Measurements from ENCODE around the gene KRTAP4-1.
"Not testable (repeated sequence)": the region's sequence is repeated elsewhere in the genome, so short reads cannot be mapped to it uniquely, and the experiment has no call there.

KRTAP4-1 gene

DNA sequence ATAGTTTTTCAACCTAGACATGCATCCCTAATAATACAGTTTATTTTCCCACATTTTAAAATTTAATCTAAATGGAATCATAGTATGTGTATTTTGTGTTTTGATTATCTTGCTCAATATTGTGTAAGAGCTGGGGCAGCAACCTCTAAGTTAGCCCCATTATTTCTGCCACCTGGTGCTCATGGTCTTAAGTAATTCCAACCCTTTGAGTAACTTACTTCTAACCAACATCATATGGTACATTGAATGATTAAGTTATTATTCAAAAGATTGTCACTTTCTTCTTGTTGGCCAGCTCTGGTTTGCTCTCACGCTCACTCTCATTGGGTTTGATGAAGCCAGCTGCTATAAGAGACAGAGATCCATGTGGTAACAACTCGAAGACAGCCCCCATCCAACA is 12.8 kb downstream of the KRTAP4-1 start:
- DNase-seq: no peak

DNA sequence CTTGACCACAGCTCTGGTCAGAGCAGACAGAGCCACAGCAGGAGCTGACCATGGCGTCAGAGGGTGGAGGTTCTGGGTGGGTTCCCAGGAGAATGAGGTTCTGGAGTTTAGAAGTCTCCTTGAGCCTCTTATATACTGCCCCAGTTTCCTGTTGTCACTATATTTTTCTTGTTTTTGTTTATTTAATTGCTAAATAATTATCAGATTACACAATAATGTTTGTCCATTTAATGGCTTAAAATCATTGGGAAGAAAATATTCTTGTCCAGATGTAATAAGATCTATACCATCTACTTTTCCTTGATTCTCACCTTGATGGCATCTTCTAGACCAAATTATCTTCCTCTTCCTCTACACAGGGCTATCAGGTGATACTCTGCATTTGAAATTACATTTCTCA is 16.6 kb downstream of the KRTAP4-1 start, which contains the start of gene KRTAP4-3:
Gene KRTAP4-3, minus strand, starts transcription at position 101 of the 400 bp plus-strand sequence. Its CDS starts 49 bp downstream, at position 52.
- no peak for DNase-seq

DNA sequence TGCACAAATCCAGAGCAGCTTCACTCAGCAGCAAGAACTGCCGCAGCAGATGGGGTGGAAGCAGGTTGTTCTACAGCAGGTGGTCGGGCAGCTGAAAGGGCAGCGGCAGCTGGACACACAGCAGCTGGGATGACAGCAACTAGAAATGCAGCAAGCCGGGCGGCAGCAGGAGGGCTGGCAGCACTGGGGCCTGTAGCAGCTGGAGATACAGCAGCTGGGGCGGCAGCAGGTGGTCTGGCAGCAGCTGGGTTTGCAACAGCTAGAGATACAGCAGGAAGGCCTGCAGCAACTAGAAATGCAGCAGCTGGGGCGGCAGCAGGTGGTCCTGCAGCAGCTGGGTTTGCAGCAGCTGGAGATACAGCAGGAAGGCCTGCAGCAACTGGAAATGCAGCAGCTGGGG is 17.1 kb downstream of the KRTAP4-1 start:
- DNase-seq: no peak

DNA sequence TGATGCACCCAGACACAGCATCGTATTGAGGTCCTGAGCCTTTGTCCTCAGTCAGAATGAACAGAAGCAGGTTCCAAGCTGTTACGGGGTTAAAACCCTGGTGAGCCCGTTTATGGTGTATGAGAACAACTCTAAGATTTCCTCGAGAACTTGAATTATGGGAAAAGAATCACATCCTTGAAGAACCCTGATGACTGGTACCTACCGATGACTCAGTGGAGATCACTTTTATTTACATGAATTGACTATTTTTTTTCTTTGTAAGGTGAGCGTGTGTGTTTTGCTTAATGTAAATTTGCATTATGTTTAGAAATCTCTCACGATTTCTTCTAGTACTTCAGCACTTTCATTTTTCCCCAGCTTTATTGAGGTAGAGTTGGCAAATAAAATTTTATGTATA is 20.9 kb downstream of the KRTAP4-1 start:
- no peak for DNase-seq

DNA sequence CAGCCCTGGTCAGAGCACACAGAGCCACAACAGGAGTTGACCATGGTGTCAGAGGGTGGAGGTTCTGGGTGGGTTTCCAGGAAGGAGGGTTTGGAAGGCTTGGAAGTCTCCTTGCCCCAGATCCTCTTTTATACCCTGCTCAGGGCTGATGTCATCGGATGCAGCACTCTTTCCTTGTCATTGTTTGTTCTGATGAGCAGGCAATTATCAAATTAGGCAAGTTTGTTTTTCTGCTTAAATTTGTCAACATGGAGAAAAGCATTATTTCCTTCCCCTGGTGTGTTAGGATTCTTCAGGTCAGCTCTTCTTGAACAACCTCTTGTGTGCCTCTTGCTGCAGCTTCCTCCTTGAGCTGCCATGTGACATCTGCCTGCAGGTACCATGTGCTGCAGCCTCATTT is 24.1 kb downstream of the KRTAP4-1 start, which contains the start of gene KRTAP4-4:
Gene KRTAP4-4, minus strand, starts transcription at position 101 of the 400 bp plus-strand sequence. Its CDS starts 57 bp downstream, at position 44.
- no peak for DNase-seq

DNA sequence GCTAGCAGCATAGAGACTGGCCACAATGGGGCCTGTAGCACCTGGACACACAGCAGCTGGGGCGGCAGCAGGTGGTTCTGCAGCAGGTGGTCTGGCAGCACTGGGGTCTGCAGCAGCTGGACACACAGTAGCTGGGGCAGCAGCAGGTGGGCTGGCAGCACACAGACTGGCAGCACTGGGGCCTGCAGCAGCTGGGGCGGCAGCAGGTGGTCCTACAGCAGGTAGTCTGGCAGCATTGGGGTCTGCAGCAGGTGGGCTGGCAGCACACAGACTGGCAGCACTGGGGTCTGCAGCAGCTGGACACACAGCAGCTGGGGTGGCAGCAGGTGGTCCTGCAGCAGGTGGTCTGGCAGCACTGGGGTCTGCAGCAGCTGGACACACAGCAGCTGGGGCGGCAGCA is 24.5 kb downstream of the KRTAP4-1 start:
- not testable (repeated sequence) for DNase-seq

DNA sequence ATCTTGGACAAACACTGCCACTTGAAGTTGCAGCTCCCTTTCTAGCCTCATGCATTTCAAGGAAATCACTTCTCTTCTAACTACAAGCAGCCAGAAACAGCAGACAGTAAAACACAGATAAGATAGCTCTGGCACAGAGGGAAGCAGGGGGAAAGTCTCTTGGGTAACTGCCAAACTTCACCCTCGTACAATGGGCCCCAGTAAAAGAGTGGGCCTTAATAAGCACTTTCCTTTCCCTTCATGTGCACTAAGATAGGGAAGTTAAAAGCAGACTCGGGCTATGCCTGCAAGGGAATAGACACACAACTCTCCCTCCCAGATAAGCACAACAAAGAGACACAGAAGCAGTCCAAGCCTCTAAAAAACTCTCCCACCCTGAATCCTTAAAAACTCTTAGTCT is 30.9 kb downstream of the KRTAP4-1 start:
- DNase-seq: no peak

DNA sequence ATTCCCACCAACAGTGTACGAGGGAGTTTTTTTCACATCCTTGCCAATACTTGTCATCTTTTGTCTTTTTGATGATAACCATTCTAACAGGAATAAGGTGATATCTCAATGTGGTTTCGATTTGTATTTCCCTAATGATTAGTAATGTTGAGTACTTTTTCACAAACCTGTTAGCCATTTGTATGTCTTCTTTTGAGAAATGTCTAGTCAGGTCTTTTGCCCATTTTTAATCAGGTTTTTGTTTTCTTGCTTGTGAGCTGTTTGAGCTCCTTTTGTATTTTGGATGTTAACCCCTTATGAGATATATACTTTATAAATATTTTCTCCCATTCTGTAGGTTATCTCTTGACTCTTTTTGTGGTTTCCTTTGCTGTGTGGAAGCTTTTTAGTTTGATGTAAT is 33.2 kb downstream of the KRTAP4-1 start:
- DNase-seq: no peak

DNA sequence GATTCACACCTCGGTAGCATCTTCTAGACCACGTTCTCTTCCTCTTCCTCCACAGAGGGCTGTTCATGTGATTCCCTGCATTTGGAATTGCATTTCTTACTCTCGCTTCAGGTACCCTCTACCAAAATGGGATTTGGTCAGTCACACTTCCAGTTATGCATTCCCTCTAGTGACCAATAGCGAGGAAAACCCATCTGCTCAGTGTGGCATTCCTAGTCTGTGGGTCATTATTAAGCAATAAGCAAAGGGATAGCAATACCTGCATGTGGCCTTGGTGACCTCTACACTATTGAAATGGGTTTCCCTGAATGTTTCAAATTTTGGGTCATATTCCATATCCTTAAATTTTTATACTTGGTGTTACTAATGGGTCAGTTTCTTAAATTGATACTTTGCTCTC is 34.7 kb downstream of the KRTAP4-1 start:
- no peak for DNase-seq

DNA sequence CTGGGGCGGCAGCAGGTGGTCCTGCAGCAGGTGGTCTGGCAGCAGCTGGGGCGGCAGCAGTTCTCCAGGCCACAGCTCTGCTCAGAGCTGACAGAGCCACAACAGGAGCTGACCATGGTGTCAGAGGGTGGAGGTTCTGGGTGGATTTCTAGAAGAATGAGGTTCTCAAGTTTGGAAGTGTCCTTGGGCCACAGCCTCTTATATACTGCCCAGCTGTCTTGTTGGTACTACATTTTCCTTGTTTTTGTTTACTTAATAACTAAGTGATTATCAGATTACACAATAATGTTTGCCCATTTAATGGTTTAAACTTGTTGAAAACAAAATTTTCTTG is 35.1 kb downstream of the KRTAP4-1 start, which contains the start of gene KRTAP4-5:
Gene KRTAP4-5, minus strand, starts transcription at position 174 of the 334 bp plus-strand sequence. Its CDS starts 58 bp downstream, at position 116.
- no peak for DNase-seq

DNA sequence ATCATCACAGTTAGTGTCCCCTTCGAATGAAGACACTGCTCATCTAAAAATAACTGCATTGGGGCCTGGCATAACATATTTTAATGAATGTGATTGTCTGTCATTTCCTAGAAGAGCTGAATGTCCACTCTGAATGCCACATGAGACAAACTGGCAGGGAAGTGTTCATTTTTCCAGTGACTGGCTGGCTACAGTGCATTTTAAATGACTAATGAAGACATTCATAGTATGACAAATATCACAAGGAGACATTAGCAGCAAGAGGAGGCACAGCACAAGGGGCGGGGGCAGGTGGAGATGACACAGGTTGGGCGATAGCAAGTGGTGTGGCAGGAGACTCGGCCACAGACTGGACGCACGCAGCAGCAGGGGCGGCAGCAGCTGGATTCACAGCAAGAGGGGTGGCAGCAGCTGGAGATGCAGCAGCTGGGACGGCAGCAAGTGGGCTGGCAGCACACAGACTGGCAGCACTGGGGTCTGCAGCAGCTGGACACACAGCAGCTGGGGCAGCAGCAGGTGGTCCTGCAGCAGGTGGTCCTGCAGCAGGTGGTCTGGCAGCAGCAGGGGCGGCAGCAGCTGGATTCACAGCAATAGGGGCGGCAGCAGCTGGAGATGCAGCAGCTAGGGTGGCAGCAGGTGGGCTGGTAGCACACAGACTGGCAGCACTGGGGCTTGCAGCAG is 35.6 kb downstream of the KRTAP4-1 start:
- not testable (repeated sequence) for DNase-seq

DNA sequence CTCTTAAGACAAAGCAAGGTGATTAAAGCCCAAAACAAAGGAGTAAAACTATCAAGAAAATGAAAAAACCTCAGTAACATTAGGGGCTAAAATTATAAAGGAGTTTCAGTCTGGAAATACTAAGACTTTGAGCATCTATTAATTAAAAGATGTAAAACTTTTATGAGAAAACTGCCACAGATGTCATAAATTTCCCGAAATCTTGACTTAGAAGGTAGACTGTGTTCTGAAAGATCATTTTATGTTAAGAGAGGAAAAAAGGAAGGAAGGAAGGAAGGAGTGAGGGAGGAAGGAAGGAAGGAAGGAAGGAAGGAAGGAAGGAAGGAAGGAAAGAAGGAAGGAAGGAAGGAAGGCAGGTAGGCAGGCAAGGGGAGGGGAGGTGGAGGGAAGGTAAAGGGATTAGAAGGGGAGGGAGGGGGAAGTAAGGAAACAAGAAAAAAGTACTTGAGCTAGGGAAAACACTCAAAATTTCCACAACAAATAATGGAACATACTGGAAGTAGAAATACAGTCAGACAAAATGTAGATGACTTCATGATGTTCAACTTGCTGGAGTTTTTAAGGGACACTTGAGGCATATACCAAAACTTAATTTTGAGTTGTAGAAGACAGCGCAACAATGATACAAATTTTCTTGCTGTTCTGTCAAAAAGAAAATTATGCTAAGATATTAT is 37.0 kb downstream of the KRTAP4-1 start:
- DNase-seq: no peak

DNA sequence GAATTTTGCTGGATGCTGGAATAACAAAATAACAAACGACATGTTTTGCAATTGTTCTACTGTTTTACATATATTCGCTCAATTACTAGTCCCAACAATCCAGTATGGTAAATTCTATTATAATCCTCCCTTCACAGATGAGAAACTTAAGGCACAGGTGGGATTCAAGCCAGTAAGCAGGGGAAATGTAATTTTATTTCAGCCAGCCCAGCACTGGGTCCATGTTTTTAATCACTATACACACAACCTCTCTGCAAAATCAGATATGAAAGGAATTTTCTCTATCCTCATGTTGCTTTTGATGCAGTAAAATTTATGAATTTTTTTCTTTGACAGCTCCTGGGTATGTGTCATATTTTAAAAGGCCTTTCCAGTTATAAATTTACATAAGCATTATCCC is 39.5 kb downstream of the KRTAP4-1 start:
- DNase-seq: no peak

DNA sequence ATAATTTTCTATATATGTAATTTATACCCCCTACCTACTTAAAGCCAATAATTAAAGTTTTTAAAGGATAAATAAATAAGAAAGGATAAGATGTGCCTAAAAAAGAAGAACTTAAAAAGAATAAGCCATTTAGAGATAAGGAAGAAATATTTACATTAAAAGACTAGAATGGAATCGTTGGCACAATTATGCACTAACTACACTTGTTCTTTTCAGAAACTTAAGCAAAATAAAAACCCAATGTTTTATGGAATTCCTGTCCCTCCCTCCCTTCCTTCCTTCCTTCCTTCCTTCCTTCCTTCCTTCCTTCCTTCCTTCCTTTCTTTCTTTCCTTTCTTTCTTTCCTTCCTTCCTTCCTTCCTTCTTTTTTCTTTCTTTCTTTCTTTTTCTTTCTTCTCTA is 39.9 kb downstream of the KRTAP4-1 start:
- no peak for DNase-seq

DNA sequence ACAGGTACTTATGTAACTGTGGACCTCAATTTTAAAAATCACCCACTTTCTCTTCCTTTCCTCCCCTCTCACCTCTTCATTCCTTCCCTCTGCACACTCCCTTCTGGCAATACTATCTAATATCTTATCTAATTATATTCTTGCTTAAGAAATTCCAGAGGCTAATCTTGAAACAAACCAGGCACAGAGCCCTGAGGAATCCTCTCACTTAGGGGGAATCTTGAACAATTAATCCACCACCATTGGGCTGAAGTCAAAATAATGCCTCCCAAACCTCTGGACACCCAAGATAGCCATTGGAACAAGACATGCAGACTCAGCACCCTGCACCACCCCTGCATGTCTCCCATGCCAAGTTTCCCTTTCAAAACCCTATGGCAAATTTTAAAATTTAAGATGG is 43.4 kb downstream of the KRTAP4-1 start:
- no peak for DNase-seq

DNA sequence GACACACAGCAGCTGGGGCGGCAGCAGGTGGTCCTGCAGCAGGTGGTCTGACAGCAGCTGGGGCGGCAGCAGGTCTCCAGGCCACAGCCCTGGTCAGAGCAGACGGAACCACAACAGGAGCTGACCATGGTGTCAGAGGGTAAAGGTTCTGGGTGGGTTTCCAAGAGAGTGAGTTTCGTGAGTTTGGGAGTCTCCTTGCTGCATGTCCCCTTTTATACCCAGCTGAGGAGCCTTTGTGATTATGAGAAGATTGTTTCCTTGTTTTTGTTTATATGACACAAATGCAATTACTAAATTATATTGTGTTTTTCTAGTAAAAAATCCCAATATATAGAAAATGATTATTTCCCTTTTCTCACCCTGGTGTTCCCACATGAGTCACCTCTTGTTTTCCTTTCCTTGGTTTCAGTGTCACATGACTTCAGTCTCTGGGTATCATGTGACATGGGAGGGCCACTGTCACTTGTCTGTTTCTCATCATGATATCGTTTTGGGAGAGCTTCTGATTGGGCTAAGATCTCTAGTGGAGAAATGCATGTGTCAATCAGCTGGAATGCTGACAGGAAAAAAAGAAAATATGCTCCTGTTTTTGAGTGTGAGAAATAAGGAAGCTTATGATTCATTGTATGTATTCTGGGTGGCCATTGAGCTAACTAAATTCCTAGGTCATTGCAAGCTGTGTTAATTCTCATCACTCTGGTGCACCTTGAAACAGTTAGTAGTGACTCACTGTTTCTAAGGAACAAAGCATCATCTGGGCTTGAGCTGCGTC is 44.2 kb downstream of the KRTAP4-1 start, which contains the start of gene KRTAP4-6:
Gene KRTAP4-6, minus strand, starts transcription at position 185 of the 772 bp plus-strand sequence. Its CDS starts 57 bp downstream, at position 128.
- peak; percentile 95 for DNase-seq

DNA sequence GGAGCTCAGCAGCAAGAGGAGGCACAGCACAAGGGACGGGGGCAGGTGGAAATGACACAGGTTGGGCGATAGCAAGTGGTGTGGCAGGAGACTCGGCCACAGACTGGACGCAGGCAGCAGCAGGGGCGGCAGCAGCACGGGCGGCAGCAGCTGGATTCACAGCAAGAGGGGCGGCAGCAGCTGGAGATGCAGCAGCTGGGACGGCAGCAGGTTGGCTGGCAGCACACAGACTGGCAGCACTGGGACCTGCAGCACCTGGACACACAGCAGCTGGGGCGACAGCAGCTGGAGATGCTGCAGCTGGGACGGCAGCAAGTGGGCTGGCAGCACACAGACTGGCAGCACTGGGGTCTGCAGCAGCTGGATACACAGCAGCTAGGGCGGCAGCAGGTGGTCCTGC is 44.8 kb downstream of the KRTAP4-1 start:
- not testable (repeated sequence) for DNase-seq
